Smooth muscle cell (in vitro differentiated cells): ENCODE results near the gene FAM83G. TPM values are rescaled to one million over a fixed set of nuclear protein-coding genes. Genes with fewer than 3 reads are reported as not detected.

Experiments
- DNase-seq: peaks from one replicate; lab custom pipeline; 2025; ENCODE audit not compliant: unreplicated experiment; lab: John Stamatoyannopoulos, UW
- H2AFZ ChIP-seq: fragments of 200-600 bp; sonication (generic); 2 replicates; pipeline ENCODE4 v1.6.0; 2016; ENCODE audit warnings: antibody characterized with exemption, low read depth, mild to moderate bottlenecking
- H3F3A ChIP-seq: fragments of 200-600 bp; sonication (generic); 2 replicates; pipeline ENCODE4 v1.6.0; 2017; ENCODE audit warnings: antibody characterized with exemption, low read depth
- H3K27ac ChIP-seq: fragments of 200-600 bp; sonication (generic); 2 replicates; pipeline ENCODE4 v1.5.1; 2016; ENCODE audit warnings: low read depth, mild to moderate bottlenecking
- H3K27me3 ChIP-seq: fragments of 200-600 bp; sonication (generic); 2 replicates; pipeline ENCODE4 v1.6.1; 2016; ENCODE audit warnings: low read depth, mild to moderate bottlenecking
- H3K36me3 ChIP-seq: fragments of 200-600 bp; sonication (generic); 2 replicates; pipeline ENCODE4 v1.5.1; 2016; ENCODE audit warnings: low read depth
- H3K4me1 ChIP-seq: fragments of 200-600 bp; sonication (generic); 2 replicates; pipeline ENCODE4 v1.5.1; 2016; ENCODE audit warnings: low read depth
- H3K4me2 ChIP-seq: fragments of 200-600 bp; sonication (generic); 2 replicates; pipeline ENCODE4 v1.6.0; 2016; ENCODE audit warnings: mild to moderate bottlenecking
- H3K4me3 ChIP-seq: fragments of 200-600 bp; sonication (generic); 2 replicates; pipeline ENCODE4 v1.5.1; 2016; ENCODE audit warnings: mild to moderate bottlenecking
- H3K79me2 ChIP-seq: fragments of 200-600 bp; sonication (generic); 2 replicates; pipeline ENCODE4 v1.6.0; 2016; ENCODE audit warnings: low read depth, mild to moderate bottlenecking
- H3K9ac ChIP-seq: fragments of 200-600 bp; sonication (generic); 2 replicates; pipeline ENCODE4 v1.6.0; 2016; ENCODE audit warnings: low read depth
- H3K9me3 ChIP-seq: fragments of 200-600 bp; sonication (generic); replicated peaks from 2 replicates; pipeline ENCODE4 v1.5.1; 2016; ENCODE audit warnings: low read depth
- H4K20me1 ChIP-seq: fragments of 200-600 bp; sonication (generic); 2 replicates; pipeline ENCODE4 v1.6.0; 2016; ENCODE audit warnings: low read depth
- CTCF ChIP-seq: fragments of 200-600 bp; sonication (generic); IDR thresholded peaks from 2 replicates; pipeline ENCODE4 v1.5.1; 2017; ENCODE audit warnings: borderline replicate concordance, mild to moderate bottlenecking, antibody characterized with exemption; ENCODE audit not compliant: insufficient read depth, poor library complexity, severe bottlenecking
- whole genome bisulfite sequencing: methylation state at CpG from one replicate; pipeline ENCODE4 v1.1.7; 2016; ENCODE audit warnings: low lambda C conversion rate; 5-methylcytosine and 5-hydroxymethylcytosine counted together
- polyA plus RNA-seq: library from polyadenylated mRNA; unstranded; fragments of >200 nt; fragmentation: Nextera tagmentation; extraction: Ambion mirVana; gene quantifications from 2 replicates; pipeline ENCODE4 v1.2.1, GENCODE V29; 2016
- total RNA-seq: library from RNA; depleted of rRNA; stranded (reverse); fragments of >200 nt; gene quantifications from 2 replicates; pipeline ENCODE4 v1.2.3, GENCODE V29; 2014

Gene FAM83G
- total and polyA plus RNA-seq, 2 experiments from 2014 or later, result 8.2 to 14.2 TPM

GRCh38 chr17:18986541-18987229 is 17.9 kb downstream of the FAM83G start:
- H3K27me3 ChIP-seq, result no peaks in the 10 kb centered on the region
- no peaks in the 10 kb centered on the region for H3K79me2 ChIP-seq
- no peak overlapping the region for H2AFZ ChIP-seq
- H3K4me3 ChIP-seq, result no peak overlapping the region
- H3K27ac ChIP-seq, result no peak overlapping the region
- peaks cover 3% of the 10 kb centered on the region for H3K4me1 ChIP-seq
- no peaks in the 10 kb centered on the region for H3K36me3 ChIP-seq
- no peaks in the 10 kb centered on the region for H3K9me3 ChIP-seq
- H3F3A ChIP-seq, result no peaks in the 10 kb centered on the region
- H3K4me2 ChIP-seq, result no peak overlapping the region
- no peak for DNase-seq
- no peak overlapping the region for H3K9ac ChIP-seq
- TF ChIP-seq CTCF, result no peak
- 84% methylated on average over 21 of the region's 21 CpGs for WGBS
- H4K20me1 ChIP-seq, result peaks cover 50% of the 10 kb centered on the region

GRCh38 chr17:18985475-18985874 is 19.1 kb downstream of the FAM83G start:
- no peak overlapping the region for H3K9ac ChIP-seq
- no peaks in the 10 kb centered on the region for H3K36me3 ChIP-seq
- peaks cover 3% of the 10 kb centered on the region for H3K4me1 ChIP-seq
- no peak overlapping the region for H3K4me3 ChIP-seq
- no peak overlapping the region for H3K4me2 ChIP-seq
- 99% methylated on average over 8 of the region's 9 CpGs for WGBS
- no peaks in the 10 kb centered on the region for H3K9me3 ChIP-seq
- no peaks in the 10 kb centered on the region for H3K27me3 ChIP-seq
- H4K20me1 ChIP-seq, result peaks cover 38% of the 10 kb centered on the region
- no peak for DNase-seq
- no peaks in the 10 kb centered on the region for H3F3A ChIP-seq
- H2AFZ ChIP-seq, result no peak overlapping the region
- no peaks in the 10 kb centered on the region for H3K79me2 ChIP-seq
- H3K27ac ChIP-seq, result no peak overlapping the region
- no peak for TF ChIP-seq CTCF

- Histone ChIP-seq H3K27ac (no peak overlapping the region), H3K36me3 (no peaks in the 10 kb centered on the region), H3F3A (no peaks in the 10 kb centered on the region), H3K27me3 (no peaks in the 10 kb centered on the region), H3K4me1 (peaks cover 3% of the 10 kb centered on the region), H3K9me3 (no peaks in the 10 kb centered on the region), H2AFZ (no peak overlapping the region), H3K9ac (no peak overlapping the region), H3K79me2 (no peaks in the 10 kb centered on the region), H3K4me2 (no peak overlapping the region), H3K4me3 (no peak overlapping the region), H4K20me1 (peaks cover 28% of the 10 kb centered on the region)
- no peak for TF ChIP-seq CTCF
- WGBS, result 95% methylated on average over 21 of the region's 21 CpGs
- DNase-seq, result no peak
These were observed 20.1 kb downstream of the FAM83G start for GRCh38 chr17:18984273-18985114.
